Measurements from ENCODE around the gene ACACA.
"Not testable (repeated sequence)": the region's sequence is repeated elsewhere in the genome, so short reads cannot be mapped to it uniquely, and the experiment has no call there.

ACACA gene

GRCh38 chr17:37148156-37148555 is 258.5 kb downstream of the ACACA start:
- FAIRE-seq (no peak), DNase-seq (ENCODE audit: insufficient read length) (no peak)
- TF ChIP-seq POLR2A (IDR thresholded peaks at IDR 0.05; ENCODE audit: low read depth, low read length) (no peak), TAF1 (IDR thresholded peaks at IDR 0.05; ENCODE audit: borderline replicate concordance, low read depth, low read length) (no peak), POLR2AphosphoS5 (IDR thresholded peaks at IDR 0.05; ENCODE audit: low read depth, low read length) (no peak)

- peak; percentile 19 for DNase-seq (ENCODE audit: insufficient read length)
- no peak for FAIRE-seq
- TF ChIP-seq TAF1 (IDR thresholded peaks at IDR 0.05; ENCODE audit: borderline replicate concordance, low read depth, low read length) (no peak), POLR2A (IDR thresholded peaks at IDR 0.05; ENCODE audit: low read depth, low read length) (peak; percentile 15; the same call in 1 of the 2 replicates)
Measured at GRCh38 chr17:37147301-37147812, 259.3 kb downstream of the ACACA start.

GRCh38 chr17:37146086-37147064 is 260.3 kb downstream of the ACACA start:
- DNase-seq (ENCODE audit: insufficient read length) (no peak), FAIRE-seq (no peak)
- no peak for TF ChIP-seq POLR2A (IDR thresholded peaks at IDR 0.05; ENCODE audit: low read depth, low read length)
- no peak for TF ChIP-seq POLR2AphosphoS5 (IDR thresholded peaks at IDR 0.05; ENCODE audit: low read depth, low read length)
- TF ChIP-seq TAF1 (IDR thresholded peaks at IDR 0.05; ENCODE audit: borderline replicate concordance, low read depth, low read length), result no peak

- TF ChIP-seq POLR2AphosphoS5 (IDR thresholded peaks at IDR 0.05; ENCODE audit: low read depth, low read length) (no peak), TAF1 (IDR thresholded peaks at IDR 0.05; ENCODE audit: borderline replicate concordance, low read depth, low read length) (no peak), POLR2A (IDR thresholded peaks at IDR 0.05; ENCODE audit: low read depth, low read length) (no peak)
- DNase-seq (ENCODE audit: insufficient read length), result no peak
- no peak for FAIRE-seq
Measured at GRCh38 chr17:37144075-37144701, 262.4 kb downstream of the ACACA start.

GRCh38 chr17:37143558-37143957 is 263.1 kb downstream of the ACACA start:
- DNase-seq (ENCODE audit: insufficient read length); FAIRE-seq: not testable (repeated sequence)

GRCh38 chr17:37142294-37142896 is 264.2 kb downstream of the ACACA start:
- FAIRE-seq (no peak), DNase-seq (ENCODE audit: insufficient read length) (no peak)
- TF ChIP-seq POLR2AphosphoS5 (IDR thresholded peaks at IDR 0.05; ENCODE audit: low read depth, low read length) (no peak), POLR2A (IDR thresholded peaks at IDR 0.05; ENCODE audit: low read depth, low read length) (no peak), TAF1 (IDR thresholded peaks at IDR 0.05; ENCODE audit: borderline replicate concordance, low read depth, low read length) (no peak)

- FAIRE-seq (no peak), DNase-seq (ENCODE audit: insufficient read length) (no peak)
- TF ChIP-seq TAF1 (IDR thresholded peaks at IDR 0.05; ENCODE audit: borderline replicate concordance, low read depth, low read length) (no peak), POLR2A (IDR thresholded peaks at IDR 0.05; ENCODE audit: low read depth, low read length) (no peak), POLR2AphosphoS5 (IDR thresholded peaks at IDR 0.05; ENCODE audit: low read depth, low read length) (no peak)
Measured at GRCh38 chr17:37138571-37139120, 268.0 kb downstream of the ACACA start.

- DNase-seq (ENCODE audit: insufficient read length), result no peak
- TF ChIP-seq TAF1 (IDR thresholded peaks at IDR 0.05; ENCODE audit: borderline replicate concordance, low read depth, low read length), result no peak
- TF ChIP-seq POLR2A (IDR thresholded peaks at IDR 0.05; ENCODE audit: low read depth, low read length), result no peak
- TF ChIP-seq POLR2AphosphoS5 (IDR thresholded peaks at IDR 0.05; ENCODE audit: low read depth, low read length), result no peak
Measured at GRCh38 chr17:37137906-37138514, 268.6 kb downstream of the ACACA start.

GRCh38 chr17:37137070-37137610 is 269.5 kb downstream of the ACACA start:
- no peak for DNase-seq (ENCODE audit: insufficient read length)

More at GRCh38 chr17:37137906-37138514, 268.6 kb downstream of the ACACA start:
- FAIRE-seq, result no peak

GRCh38 chr17:37135576-37135975 is 271.1 kb downstream of the ACACA start:
- TF ChIP-seq POLR2A (IDR thresholded peaks at IDR 0.05; ENCODE audit: low read depth, low read length) (no peak), POLR2AphosphoS5 (IDR thresholded peaks at IDR 0.05; ENCODE audit: low read depth, low read length) (no peak), TAF1 (IDR thresholded peaks at IDR 0.05; ENCODE audit: borderline replicate concordance, low read depth, low read length) (no peak)
- FAIRE-seq (no peak), DNase-seq (ENCODE audit: insufficient read length) (no peak)

More at GRCh38 chr17:37137070-37137610, 269.5 kb downstream of the ACACA start:
- FAIRE-seq, result no peak
- TF ChIP-seq TAF1 (IDR thresholded peaks at IDR 0.05; ENCODE audit: borderline replicate concordance, low read depth, low read length) (no peak), POLR2AphosphoS5 (IDR thresholded peaks at IDR 0.05; ENCODE audit: low read depth, low read length) (no peak), POLR2A (IDR thresholded peaks at IDR 0.05; ENCODE audit: low read depth, low read length) (no peak)

Data from GM12892 (cell line).